Astrocyte (in vitro differentiated cells and primary cell): Measurements from ENCODE around the gene CAMK2B. TPM values are rescaled to one million over a fixed set of nuclear protein-coding genes. Genes with fewer than 3 reads are reported as not detected.
"Not testable (repeated sequence)": the region's sequence is repeated elsewhere in the genome, so short reads cannot be mapped to it uniquely, and the experiment has no call there.

Source experiments
- DNase-seq: peaks from one replicate; pipeline ENCODE4 v3.0.0-alpha.2; 2010; ENCODE audit warnings: low read depth
- FAIRE-seq: peaks from 2 replicates; lab custom pipeline; 2011; peaks lifted over from hg19 to GRCh38; lab: Jason Lieb, UNC
- H2AFZ ChIP-seq: 2 replicates; pipeline ENCODE4 v1.6.0; 2012; ENCODE audit warnings: low read depth, low read length, inconsistent platforms
- H3K27ac ChIP-seq: 2 replicates; pipeline ENCODE4 v1.5.1; 2011; ENCODE audit warnings: low read depth, low read length, inconsistent platforms
- H3K27me3 ChIP-seq: 2 replicates; pipeline ENCODE4 v1.6.0; 2011; ENCODE audit warnings: low read length, inconsistent platforms; ENCODE audit not compliant: insufficient read depth
- H3K36me3 ChIP-seq: 2 replicates; pipeline ENCODE4 v1.5.1; 2011; ENCODE audit warnings: low read length, inconsistent platforms; ENCODE audit not compliant: insufficient read depth
- H3K4me1 ChIP-seq: 2 replicates; pipeline ENCODE4 v1.5.1; 2011; ENCODE audit warnings: low read length, inconsistent platforms; ENCODE audit not compliant: insufficient read depth
- H3K4me2 ChIP-seq: 2 replicates; pipeline ENCODE4 v1.6.0; 2012; ENCODE audit warnings: low read length, inconsistent platforms
- H3K4me3 ChIP-seq: 2 replicates; pipeline ENCODE4 v1.5.1; 2011; ENCODE audit warnings: low read depth, mild to moderate bottlenecking, low read length, inconsistent platforms; ENCODE audit not compliant: insufficient read depth
- H3K79me2 ChIP-seq: 2 replicates; pipeline ENCODE4 v1.6.0; 2012; ENCODE audit warnings: mild to moderate bottlenecking, low read length, inconsistent platforms; ENCODE audit not compliant: insufficient read depth
- H3K9ac ChIP-seq: 2 replicates; pipeline ENCODE4 v1.6.0; 2012; ENCODE audit warnings: mild to moderate bottlenecking, low read length, inconsistent platforms
- H3K9me3 ChIP-seq: 2 replicates; pipeline ENCODE4 v1.5.1; 2012; ENCODE audit warnings: low read depth, mild to moderate bottlenecking, low read length, inconsistent platforms; ENCODE audit not compliant: insufficient read depth
- H4K20me1 ChIP-seq: 2 replicates; pipeline ENCODE4 v1.6.0; 2012; ENCODE audit warnings: low read length, inconsistent platforms; ENCODE audit not compliant: insufficient read depth
- H3K27ac Mint-ChIP-seq: one replicate; pipeline ENCODE4 v1.8.0; 2021; ENCODE audit warnings: mild to moderate bottlenecking, mixed read lengths; ENCODE audit not compliant: unreplicated experiment
- H3K27me3 Mint-ChIP-seq: one replicate; pipeline ENCODE4 v1.8.0; 2021; ENCODE audit warnings: low read depth, mixed read lengths; ENCODE audit not compliant: unreplicated experiment
- H3K36me3 Mint-ChIP-seq: one replicate; pipeline ENCODE4 v1.8.0; 2021; ENCODE audit warnings: low read depth, mixed read lengths; ENCODE audit not compliant: unreplicated experiment
- H3K4me1 Mint-ChIP-seq: one replicate; pipeline ENCODE4 v1.8.0; 2021; ENCODE audit warnings: low read depth, mixed read lengths; ENCODE audit not compliant: unreplicated experiment
- H3K4me3 Mint-ChIP-seq: one replicate; pipeline ENCODE4 v1.8.0; 2021; ENCODE audit warnings: mild to moderate bottlenecking, moderate library complexity, mixed read lengths; ENCODE audit not compliant: unreplicated experiment
- H3K9me3 Mint-ChIP-seq: one replicate; pipeline ENCODE4 v1.8.0; 2021; ENCODE audit warnings: mild to moderate bottlenecking, mixed read lengths; ENCODE audit not compliant: unreplicated experiment
- EZH2 ChIP-seq: IDR thresholded peaks from 2 replicates; pipeline ENCODE4 v1.6.1; 2012; ENCODE audit warnings: mild to moderate bottlenecking, low read length, inconsistent platforms; ENCODE audit not compliant: insufficient read depth
- total RNA-seq: library from RNA; stranded (reverse); gene quantifications from 2 replicates; pipeline ENCODE4 v1.2.1, GENCODE V29; 2021
- TF ChIP-seq, protein P1 (sequence below): IDR thresholded peaks from 2 replicates; pipeline ENCODE4 v1.5.1; 2011; ENCODE audit warnings: low read depth, mild to moderate bottlenecking, inconsistent platforms, low read length, moderate library complexity; ENCODE audit not compliant: insufficient read depth

The CAMK2B gene
- total RNA-seq, 1 donor from 2014 or later, result 0.18 TPM

DNA sequence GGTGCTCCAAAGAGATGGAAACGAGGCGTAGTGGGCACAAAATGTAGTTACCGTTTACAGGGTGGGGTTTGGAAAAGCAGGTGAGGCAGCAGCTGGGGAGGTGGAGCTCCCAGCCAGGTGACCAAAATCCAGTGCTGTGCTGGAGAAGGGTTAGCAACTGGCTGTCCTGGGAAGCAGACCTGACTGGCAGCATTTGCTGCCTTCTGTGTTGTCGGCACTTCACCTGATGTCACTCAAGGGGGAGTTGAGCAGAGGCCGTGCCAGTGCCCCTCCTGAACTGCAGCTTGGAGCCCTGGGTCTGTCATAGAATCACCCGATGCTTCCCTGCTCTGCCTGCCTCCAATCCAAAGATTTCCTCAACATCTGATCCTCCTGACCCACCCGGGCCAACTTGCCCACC is 148.9 kb downstream of the CAMK2B start:
- DNase-seq (no peak), FAIRE-seq (no peak)
- no peak for TF ChIP-seq EZH2
- TF ChIP-seq, protein P1, sequence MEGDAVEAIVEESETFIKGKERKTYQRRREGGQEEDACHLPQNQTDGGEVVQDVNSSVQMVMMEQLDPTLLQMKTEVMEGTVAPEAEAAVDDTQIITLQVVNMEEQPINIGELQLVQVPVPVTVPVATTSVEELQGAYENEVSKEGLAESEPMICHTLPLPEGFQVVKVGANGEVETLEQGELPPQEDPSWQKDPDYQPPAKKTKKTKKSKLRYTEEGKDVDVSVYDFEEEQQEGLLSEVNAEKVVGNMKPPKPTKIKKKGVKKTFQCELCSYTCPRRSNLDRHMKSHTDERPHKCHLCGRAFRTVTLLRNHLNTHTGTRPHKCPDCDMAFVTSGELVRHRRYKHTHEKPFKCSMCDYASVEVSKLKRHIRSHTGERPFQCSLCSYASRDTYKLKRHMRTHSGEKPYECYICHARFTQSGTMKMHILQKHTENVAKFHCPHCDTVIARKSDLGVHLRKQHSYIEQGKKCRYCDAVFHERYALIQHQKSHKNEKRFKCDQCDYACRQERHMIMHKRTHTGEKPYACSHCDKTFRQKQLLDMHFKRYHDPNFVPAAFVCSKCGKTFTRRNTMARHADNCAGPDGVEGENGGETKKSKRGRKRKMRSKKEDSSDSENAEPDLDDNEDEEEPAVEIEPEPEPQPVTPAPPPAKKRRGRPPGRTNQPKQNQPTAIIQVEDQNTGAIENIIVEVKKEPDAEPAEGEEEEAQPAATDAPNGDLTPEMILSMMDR, result no peak
- Histone ChIP-seq H4K20me1 (no peaks in the 10 kb centered on the region), H3K9ac (no peak overlapping the region), H3K4me2 (no peak overlapping the region), H3K27me3 (no peaks in the 10 kb centered on the region), H3K4me3 (no peak overlapping the region), H3K36me3 (no peaks in the 10 kb centered on the region), H3K4me1 (peaks cover 13% of the 10 kb centered on the region), H3K9me3 (no peaks in the 10 kb centered on the region), H3K27ac (no peak overlapping the region), H2AFZ (no peak overlapping the region), H3K79me2 (no peaks in the 10 kb centered on the region)
- Mint-ChIP-seq H3K27me3 (peaks cover 15% of the 10 kb centered on the region), H3K36me3 (peaks cover 6% of the 10 kb centered on the region), H3K27ac (peak overlapping the region; percentile 34), H3K4me1 (peaks cover 13% of the 10 kb centered on the region), H3K4me3 (no peak overlapping the region), H3K9me3 (peaks cover 3% of the 10 kb centered on the region)

DNA sequence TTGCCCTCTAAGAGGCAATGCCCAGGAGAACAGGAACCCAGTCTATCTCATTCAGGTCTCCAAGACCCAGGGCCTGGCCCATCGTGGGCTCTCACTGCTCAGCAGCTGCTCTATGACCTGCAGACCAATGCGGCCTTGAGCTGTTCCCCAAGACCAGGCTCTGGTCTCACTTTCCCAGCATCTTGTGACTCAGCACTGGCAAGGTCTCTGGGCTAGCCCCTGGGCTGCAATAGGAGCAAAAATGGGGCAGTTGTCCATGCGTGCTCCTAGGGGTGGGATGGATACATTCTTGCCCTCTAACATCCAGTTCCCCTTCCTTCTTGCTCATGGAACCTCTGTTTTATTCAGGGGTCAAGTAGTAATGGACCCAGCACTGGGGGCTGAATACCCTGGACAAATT is 149.7 kb downstream of the CAMK2B start:
- Mint-ChIP-seq H3K4me1 (peaks cover 13% of the 10 kb centered on the region), H3K27me3 (peaks cover 12% of the 10 kb centered on the region), H3K27ac (peak overlapping the region; percentile 34), H3K4me3 (no peak overlapping the region), H3K36me3 (peaks cover 6% of the 10 kb centered on the region), H3K9me3 (peaks cover 6% of the 10 kb centered on the region)
- Histone ChIP-seq H3K79me2 (no peaks in the 10 kb centered on the region), H3K36me3 (no peaks in the 10 kb centered on the region), H3K4me3 (no peak overlapping the region), H3K27ac (no peak overlapping the region), H4K20me1 (no peaks in the 10 kb centered on the region), H2AFZ (no peak overlapping the region), H3K9ac (no peak overlapping the region), H3K27me3 (no peaks in the 10 kb centered on the region), H3K4me2 (no peak overlapping the region), H3K4me1 (peaks cover 13% of the 10 kb centered on the region), H3K9me3 (no peaks in the 10 kb centered on the region)
- FAIRE-seq (no peak), DNase-seq (no peak)
- no peak for TF ChIP-seq EZH2
- TF ChIP-seq, protein P1, result no peak

DNA sequence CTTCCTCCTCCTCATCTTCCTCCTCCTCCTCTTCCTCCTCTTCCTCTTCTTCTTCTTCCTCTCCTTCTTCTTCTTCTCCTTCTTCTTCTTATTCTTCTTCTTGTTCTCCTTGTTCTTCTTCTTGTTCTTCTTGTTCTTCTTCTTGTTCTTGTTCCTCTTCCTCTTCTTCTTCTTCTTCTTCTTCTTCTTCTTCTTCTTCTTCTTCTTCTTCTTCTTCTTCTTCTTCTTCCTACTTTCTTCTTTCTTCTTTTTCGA is 150.8 kb downstream of the CAMK2B start:
- peaks cover 13% of the 10 kb centered on the region for H3K27me3 Mint-ChIP-seq
- H3K27ac ChIP-seq, H3K9ac ChIP-seq, H3K4me3 ChIP-seq, H3K27me3 ChIP-seq, FAIRE-seq, H2AFZ ChIP-seq, H3K4me2 ChIP-seq, H3K4me3 Mint-ChIP-seq, H3K36me3 Mint-ChIP-seq, H3K36me3 ChIP-seq, H3K27ac Mint-ChIP-seq, H3K9me3 ChIP-seq, H3K9me3 Mint-ChIP-seq, H3K79me2 ChIP-seq, DNase-seq, H4K20me1 ChIP-seq: not testable (repeated sequence)
- peaks cover 13% of the 10 kb centered on the region for H3K4me1 Mint-ChIP-seq
- H3K4me1 ChIP-seq, result peaks cover 13% of the 10 kb centered on the region
